Measurements from ENCODE around the gene SEBOX.

- TF ChIP-seq CTCF (IDR thresholded peaks at IDR 0.05; ENCODE audit: control extremely low read depth in 1 of 3, insufficient read depth in 1 of 3, low read depth in 1 of 3, low read length in 3 of 3) (no peak), HDAC2 (IDR thresholded peaks at IDR 0.05; ENCODE audit: borderline replicate concordance in 1 of 2, low read depth in 2 of 2, low read length in 2 of 2) (no peak), SP1 (IDR thresholded peaks at IDR 0.05; ENCODE audit: low read depth, low read length) (no peak), EZH2 (IDR thresholded peaks at IDR 0.05; ENCODE audit: low read depth, low read length, severe bottlenecking) (no peak), CHD2 (IDR thresholded peaks at IDR 0.05; ENCODE audit: low read length) (no peak)
Measured at GRCh38 chr17:28402844-28403243, 37.8 kb upstream of the SEBOX start.
